GM19043 (cell line): Measurements from ENCODE around the gene DIDO1.
"Not testable (repeated sequence)": the region's sequence is repeated elsewhere in the genome, so short reads cannot be mapped to it uniquely, and the experiment has no call there.

Experiments used
- ATAC-seq: cut with Tn5 transposase; IDR thresholded peaks from one replicate; pipeline ENCODE4 v1.9.1; 2021; ENCODE audit warnings: low read depth; ENCODE audit not compliant: unreplicated experiment

Gene DIDO1

GRCh38 chr20:62933966-62934365 lies 7.7 kb upstream of the DIDO1 start:
- no peak for ATAC-seq

GRCh38 chr20:62931464-62931863 lies 5.2 kb upstream of the DIDO1 start:
- no peak for ATAC-seq

- ATAC-seq = no peak
Measured at GRCh38 chr20:62929051-62929538, 2.8 kb upstream of the DIDO1 start.

GRCh38 chr20:62928246-62928939 lies 2.1 kb upstream of the DIDO1 start:
- no peak for ATAC-seq

DNA sequence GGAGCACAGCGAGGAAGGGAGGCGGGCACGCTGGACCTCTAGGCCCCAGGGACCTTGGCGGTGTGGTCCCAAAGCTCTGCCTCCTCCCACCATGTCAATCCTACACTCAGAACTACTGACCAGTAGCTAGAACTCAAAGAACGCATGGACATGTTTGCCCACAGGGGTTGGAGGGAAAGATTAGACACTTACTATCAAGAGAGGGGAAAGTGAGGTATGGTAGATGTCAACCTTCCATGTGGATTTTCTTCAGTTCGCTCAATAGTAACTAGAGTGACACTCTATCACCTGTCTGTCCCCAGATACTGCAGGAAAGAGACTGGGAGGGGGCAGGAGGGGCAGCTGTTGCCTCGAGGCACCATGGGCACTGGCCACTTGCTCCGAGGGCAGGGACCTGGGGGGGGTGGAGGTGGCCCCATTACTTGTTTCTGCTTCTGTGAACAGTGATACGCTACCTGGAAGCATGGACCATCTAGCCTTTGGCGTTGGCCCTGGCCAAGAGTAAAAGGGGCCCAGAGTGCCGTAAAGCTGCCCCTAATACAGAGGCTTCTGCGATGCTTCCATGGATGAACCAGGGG lies 912 bp upstream of the DIDO1 start:
- no peak for ATAC-seq

- ATAC-seq = no peak
Measured at GRCh38 chr20:62925420-62926228, 681 bp downstream of the DIDO1 start.

- no peak for ATAC-seq
Measured at GRCh38 chr20:62925076-62925419, 1.3 kb downstream of the DIDO1 start.

- no peak for ATAC-seq
Measured at GRCh38 chr20:62924442-62925075, 1.7 kb downstream of the DIDO1 start.

DNA sequence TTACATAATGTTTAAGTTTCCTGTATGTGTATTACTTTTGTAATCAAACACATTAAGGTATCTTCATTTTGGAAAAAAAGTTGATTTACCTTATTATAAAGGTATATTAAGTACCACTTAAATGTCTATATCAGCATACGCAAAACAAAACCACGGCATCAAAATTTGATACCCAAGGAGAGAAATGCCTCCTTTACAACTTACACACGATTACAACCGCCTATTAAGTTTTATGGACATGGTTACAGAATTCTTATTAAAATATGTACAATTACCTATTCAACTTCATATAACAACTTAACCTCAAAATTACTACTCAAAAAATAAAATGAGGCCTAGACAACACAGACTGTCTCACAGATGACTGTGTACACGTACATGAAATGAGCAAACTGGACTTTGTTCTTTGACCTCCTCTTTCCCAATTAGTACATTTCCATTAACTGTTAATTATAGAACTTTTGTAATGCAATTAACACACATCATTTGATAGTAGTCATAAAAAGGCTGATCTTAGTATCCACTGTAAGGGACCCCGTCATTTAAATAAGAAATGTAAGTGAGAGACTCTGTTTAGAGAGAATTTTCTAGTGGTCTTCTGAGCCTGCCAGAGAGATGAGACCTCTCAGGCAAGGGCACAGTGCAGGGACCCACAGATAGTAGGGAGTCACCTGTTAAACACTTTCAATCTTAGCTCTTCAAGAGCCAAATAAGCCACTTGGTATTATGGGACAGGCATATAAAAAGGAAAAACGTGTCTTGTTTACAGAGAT lies 2.5 kb downstream of the DIDO1 start:
- no peak for ATAC-seq

GRCh38 chr20:62923059-62923668 lies 3.1 kb downstream of the DIDO1 start:
- not testable (repeated sequence) for ATAC-seq

- no peak for ATAC-seq
Measured at GRCh38 chr20:62922451-62922921, 3.8 kb downstream of the DIDO1 start.

GRCh38 chr20:62921119-62921687 lies 5.1 kb downstream of the DIDO1 start:
- ATAC-seq = no peak

GRCh38 chr20:62920039-62920645 lies 6.2 kb downstream of the DIDO1 start:
- ATAC-seq = no peak

GRCh38 chr20:62918831-62919230 lies 7.5 kb downstream of the DIDO1 start:
- no peak for ATAC-seq

GRCh38 chr20:62918147-62918546 lies 8.2 kb downstream of the DIDO1 start:
- ATAC-seq = no peak

DNA sequence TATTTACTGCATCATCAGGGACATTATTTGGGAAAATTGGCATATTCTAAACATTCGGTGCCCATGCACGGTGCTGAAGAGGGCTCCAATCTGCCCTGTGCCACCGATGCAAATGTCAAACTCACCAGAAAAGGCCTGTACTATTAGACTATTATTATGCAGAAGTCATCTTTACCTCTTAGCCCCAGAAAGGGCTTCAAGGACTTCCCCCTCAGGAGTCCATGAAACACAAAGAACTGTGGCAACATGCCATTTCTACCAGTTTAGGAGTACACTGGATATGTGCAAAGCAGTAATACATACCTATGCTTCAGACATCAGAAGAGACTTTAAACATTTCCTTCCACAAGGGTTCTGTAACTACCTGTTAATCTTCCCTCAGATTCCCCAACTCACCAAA lies 8.6 kb downstream of the DIDO1 start:
- ATAC-seq = no peak

GRCh38 chr20:62916703-62917476 lies 9.4 kb downstream of the DIDO1 start:
- ATAC-seq = no peak

GRCh38 chr20:62914970-62915457 lies 11.3 kb downstream of the DIDO1 start:
- no peak for ATAC-seq
